GM18517 (cell line): ENCODE measurements around the gene NME2.
"Not testable (repeated sequence)": the region's sequence is repeated elsewhere in the genome, so short reads cannot be mapped to it uniquely, and the experiment has no call there.

ENCODE experiments used
- ATAC-seq: cut with Tn5 transposase; IDR thresholded peaks from one replicate; pipeline ENCODE4 v1.9.1; 2021; ENCODE audit warnings: mild to moderate bottlenecking, moderate library complexity; ENCODE audit not compliant: unreplicated experiment

Gene NME2

GRCh38 chr17:51152766-51153209 is 13.4 kb upstream of the NME2 start:
- no peak for ATAC-seq

- peak; percentile 92 for ATAC-seq
Observed at GRCh38 chr17:51153210-51154072, 12.8 kb upstream of the NME2 start, which contains the start of gene NME1. Gene NME1, plus strand, starts transcription at chr17:51153559. Its CDS starts 2,096 bp downstream, at chr17:51155655.

- ATAC-seq = peak; percentile 4
Observed at GRCh38 chr17:51154176-51154575, 12.0 kb upstream of the NME2 start.

DNA sequence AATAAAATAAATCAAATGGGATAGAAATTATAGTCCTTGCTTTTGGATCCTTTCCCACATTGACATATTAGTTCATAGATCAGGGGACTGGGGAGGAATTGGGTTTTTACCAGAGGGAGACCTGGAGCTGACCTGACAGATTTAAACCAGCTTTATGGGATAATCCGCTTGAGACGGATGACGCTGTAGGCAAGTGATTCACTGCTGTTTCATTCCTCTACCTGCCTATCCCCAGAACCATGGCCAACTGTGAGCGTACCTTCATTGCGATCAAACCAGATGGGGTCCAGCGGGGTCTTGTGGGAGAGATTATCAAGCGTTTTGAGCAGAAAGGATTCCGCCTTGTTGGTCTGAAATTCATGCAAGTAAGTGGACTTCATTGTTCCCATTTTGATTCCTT is 10.8 kb upstream of the NME2 start:
- ATAC-seq = no peak

- ATAC-seq = no peak
Observed at GRCh38 chr17:51159604-51160003, 6.6 kb upstream of the NME2 start.

DNA sequence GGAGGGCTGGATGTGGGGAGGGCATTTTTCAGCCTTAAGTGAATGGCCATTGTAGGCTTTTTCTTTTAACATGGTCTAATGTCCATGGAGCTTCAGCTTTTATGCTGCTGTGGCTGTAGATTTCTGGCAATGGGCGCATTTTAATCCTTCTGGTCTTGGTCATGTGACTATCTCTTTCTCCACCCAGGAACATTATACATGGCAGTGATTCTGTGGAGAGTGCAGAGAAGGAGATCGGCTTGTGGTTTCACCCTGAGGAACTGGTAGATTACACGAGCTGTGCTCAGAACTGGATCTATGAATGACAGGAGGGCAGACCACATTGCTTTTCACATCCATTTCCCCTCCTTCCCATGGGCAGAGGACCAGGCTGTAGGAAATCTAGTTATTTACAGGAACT is 4.7 kb upstream of the NME2 start:
- ATAC-seq = no peak

DNA sequence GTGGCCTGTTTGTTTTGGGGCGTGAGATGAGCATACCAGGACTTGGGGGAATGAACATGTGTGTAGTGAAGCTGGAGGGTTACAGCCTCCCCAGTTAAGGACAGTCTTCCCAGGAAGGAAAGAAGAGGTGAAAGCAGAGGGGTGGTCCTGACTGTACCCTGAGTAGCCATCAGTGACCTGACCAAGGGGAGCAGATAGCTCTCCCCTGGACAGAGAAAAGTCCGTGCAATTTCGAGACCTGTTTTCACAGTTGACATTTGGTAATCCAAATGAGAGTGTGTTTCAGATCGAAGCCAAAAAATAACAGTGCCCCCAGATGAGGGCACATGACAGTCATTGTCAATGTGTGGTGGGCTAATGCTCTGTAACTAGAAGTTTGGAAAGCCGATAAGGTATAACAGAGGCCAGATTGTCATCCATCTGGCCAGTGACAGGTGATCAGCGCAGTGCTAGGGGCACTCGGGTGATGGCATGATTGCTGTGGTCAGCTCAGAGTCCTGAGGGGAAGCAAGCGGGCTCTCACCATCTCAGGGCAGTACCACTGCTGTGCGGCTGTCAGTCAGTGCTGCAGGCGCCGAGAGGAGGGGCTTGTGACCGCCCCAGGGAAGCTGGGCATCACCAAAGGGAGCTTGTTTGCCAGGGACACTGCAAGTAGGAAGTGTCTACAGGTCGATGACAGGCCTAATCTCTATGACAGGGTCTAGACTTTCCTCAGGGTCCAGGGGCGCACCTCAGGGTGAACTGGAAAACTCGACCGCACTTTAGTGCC is 1.1 kb upstream of the NME2 start:
- no peak for ATAC-seq

GRCh38 chr17:51165680-51166197 is 472 bp upstream of the NME2 start:
- no peak for ATAC-seq

DNA sequence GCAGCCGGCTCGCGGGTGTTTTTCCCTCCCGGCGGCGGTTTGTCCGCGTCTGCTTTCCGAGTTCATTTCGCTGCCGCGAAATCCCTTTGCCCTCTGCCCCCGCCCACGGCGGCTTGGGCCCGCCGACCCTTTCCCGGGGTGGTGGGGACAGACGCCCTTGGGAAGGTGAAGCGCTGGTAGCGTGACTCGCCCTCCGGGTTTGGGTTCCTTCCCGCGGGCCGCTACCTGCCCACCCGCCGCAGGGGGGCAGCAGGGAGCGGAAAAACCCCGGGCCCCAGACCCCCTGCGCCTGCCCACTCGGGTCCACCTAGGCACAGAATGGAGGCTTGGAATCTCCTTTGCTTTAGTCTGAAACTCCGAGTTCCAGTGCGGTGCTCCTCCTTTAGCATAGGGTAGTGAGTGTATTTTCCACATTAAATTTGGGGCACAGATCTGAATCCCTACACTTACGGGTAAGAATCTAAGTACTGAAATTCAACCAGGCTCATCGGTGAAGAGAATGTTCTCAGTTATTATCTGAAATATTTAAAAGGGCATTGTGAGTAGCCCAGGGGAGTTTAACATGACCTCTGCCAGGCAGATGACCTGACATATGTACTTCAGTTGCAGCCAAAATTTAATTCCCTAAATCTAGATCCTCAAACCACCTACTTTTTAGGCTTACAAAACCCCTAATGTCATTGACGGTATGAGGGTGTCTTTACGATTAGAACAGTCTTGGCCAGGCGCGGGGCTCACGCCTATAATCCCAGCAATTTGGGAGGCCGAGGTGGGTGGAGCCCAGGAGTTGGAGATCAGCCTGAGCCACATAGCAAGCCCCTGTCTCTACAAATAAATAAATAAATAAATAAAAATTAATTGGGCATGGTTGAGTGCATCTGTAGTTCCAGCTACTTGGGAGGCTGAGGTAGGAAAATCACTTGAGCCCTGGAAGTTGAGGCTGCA is 1.0 kb downstream of the NME2 start:
- ATAC-seq = peak; percentile 37

DNA sequence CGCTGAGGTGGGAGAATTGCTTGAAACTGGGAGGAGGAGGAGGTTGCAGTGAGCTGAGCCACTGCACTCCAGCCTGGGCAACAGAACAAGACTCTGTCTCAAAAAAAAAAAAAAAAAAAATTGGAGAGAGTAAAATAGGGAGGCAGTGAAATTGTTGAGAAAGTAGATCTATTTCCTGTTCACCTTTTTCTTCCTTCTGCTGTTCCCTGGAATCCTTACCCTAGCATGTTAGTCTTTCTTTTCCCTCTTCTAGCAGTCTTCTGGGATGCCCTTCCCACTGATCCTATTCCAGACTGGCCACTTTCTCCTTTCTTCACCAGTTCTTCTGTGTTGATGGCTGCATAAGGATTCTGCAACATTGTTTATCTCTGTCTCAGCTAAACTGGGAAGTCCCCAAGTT is 3.1 kb downstream of the NME2 start:
- ATAC-seq = no peak

GRCh38 chr17:51170736-51171135 is 4.5 kb downstream of the NME2 start:
- ATAC-seq = no peak

- ATAC-seq = not testable (repeated sequence)
Observed at GRCh38 chr17:51172030-51172429, 5.8 kb downstream of the NME2 start.

- ATAC-seq = no peak
Observed at GRCh38 chr17:51180486-51180885, 14.3 kb downstream of the NME2 start.

- ATAC-seq = no peak
Observed at GRCh38 chr17:51184124-51184523, 17.9 kb downstream of the NME2 start.

GRCh38 chr17:51185763-51186332 is 19.6 kb downstream of the NME2 start:
- ATAC-seq = no peak

GRCh38 chr17:51188271-51188833 is 22.1 kb downstream of the NME2 start:
- no peak for ATAC-seq

- ATAC-seq = no peak
Observed at GRCh38 chr17:51189162-51189561, 23.0 kb downstream of the NME2 start.

DNA sequence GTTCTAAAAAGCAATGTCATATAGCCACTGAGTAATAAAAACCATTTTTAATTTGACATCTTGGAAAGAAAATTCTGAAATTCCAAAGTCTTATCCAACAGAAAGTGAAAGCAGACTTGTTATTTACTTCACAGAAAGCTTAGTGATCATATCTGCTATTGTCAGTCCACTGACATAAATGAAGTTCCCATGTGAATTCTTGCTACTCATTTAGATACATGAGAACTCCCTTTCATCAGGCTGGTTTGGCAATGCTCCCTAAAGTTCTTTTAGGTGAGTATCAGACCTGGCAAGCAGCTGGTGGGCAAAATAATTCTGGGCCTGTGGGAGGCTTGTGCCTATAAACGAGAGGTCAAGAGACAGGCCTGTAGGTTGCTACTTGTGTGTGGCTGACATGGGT is 23.4 kb downstream of the NME2 start:
- ATAC-seq = no peak

- no peak for ATAC-seq
Observed at GRCh38 chr17:51191895-51192294, 25.7 kb downstream of the NME2 start.

- ATAC-seq = no peak
Observed at GRCh38 chr17:51197754-51198153, 31.5 kb downstream of the NME2 start.
